Measurements from ENCODE around the gene CYP2F1. TPM values are rescaled to one million over a fixed set of nuclear protein-coding genes. Genes with fewer than 3 reads are reported as not detected.
"Not testable (repeated sequence)": the region's sequence is repeated elsewhere in the genome, so short reads cannot be mapped to it uniquely, and the experiment has no call there.

The CYP2F1 gene
- total RNA-seq, 4 donors from 2014 or later = not detected

- Histone ChIP-seq H3K27me3 (peaks cover 0 to 6% of the 10 kb centered on the region in 2 donors), H3K4me1 (no peaks in the 10 kb centered on the region), H3K9me3 (no peaks in the 10 kb centered on the region), H3K4me3 (no peak within 1 kb of the TSS), H3K27ac (no peak within 1 kb of the TSS), H3K36me3 (no peaks in the 10 kb centered on the region)
- TF ChIP-seq POLR2A (IDR thresholded peaks at IDR 0.05) (no peak), CTCF (IDR thresholded peaks at IDR 0.05) (no peak)
- no peak for DNase-seq
- intact Hi-C loops (cut with DNase I; ENCODE audit: low total_unique reads) = no loop called here
Observed at GRCh38 chr19:41088151-41088550, 26.1 kb upstream of the CYP2F1 start, which contains the start of gene CYP2A13. Gene CYP2A13 (plus strand): TSS chr19:41088451. CDS start chr19:41088472, 21 bp downstream.

GRCh38 chr19:41089959-41090358, 24.3 kb upstream of the CYP2F1 start:
- intact Hi-C loops (cut with DNase I; ENCODE audit: low total_unique reads) = no loop called here
- H3K27me3 ChIP-seq = peaks cover 0 to 6% of the 10 kb centered on the region in 2 donors

GRCh38 chr19:41095703-41096102, 18.5 kb upstream of the CYP2F1 start:
- H3K27me3 ChIP-seq = peaks cover 0 to 1% of the 10 kb centered on the region in 2 donors
- H3K9me3 ChIP-seq = no peaks in the 10 kb centered on the region
- intact Hi-C loops (cut with DNase I; ENCODE audit: low total_unique reads) = no loop called here
- TF ChIP-seq POLR2A (IDR thresholded peaks at IDR 0.05) = no peak
- no peaks in the 10 kb centered on the region for H3K4me1 ChIP-seq
- H3K4me3 ChIP-seq = no peak overlapping the region
- no peak overlapping the region for H3K27ac ChIP-seq
- no peaks in the 10 kb centered on the region for H3K36me3 ChIP-seq
- DNase-seq = no peak

More at GRCh38 chr19:41089959-41090358, 24.3 kb upstream of the CYP2F1 start:
- no peaks in the 10 kb centered on the region for H3K9me3 ChIP-seq
- no peak for DNase-seq
- H3K27ac ChIP-seq = no peak overlapping the region
- no peaks in the 10 kb centered on the region for H3K4me1 ChIP-seq
- no peaks in the 10 kb centered on the region for H3K36me3 ChIP-seq
- no peak overlapping the region for H3K4me3 ChIP-seq
- no peak for TF ChIP-seq CTCF (IDR thresholded peaks at IDR 0.05)
- no peak for TF ChIP-seq POLR2A (IDR thresholded peaks at IDR 0.05)

- intact Hi-C loops (cut with DNase I; ENCODE audit: low total_unique reads) = no loop called here
- H3K27me3 ChIP-seq = no peaks in the 10 kb centered on the region
- H3K4me1 ChIP-seq = no peaks in the 10 kb centered on the region
- no peak for DNase-seq
- H3K9me3 ChIP-seq = no peaks in the 10 kb centered on the region
- TF ChIP-seq CTCF (IDR thresholded peaks at IDR 0.05) (no peak), POLR2A (IDR thresholded peaks at IDR 0.05) (no peak)
- H3K4me3 ChIP-seq = no peak overlapping the region
- H3K27ac ChIP-seq = no peak overlapping the region
- no peaks in the 10 kb centered on the region for H3K36me3 ChIP-seq
Observed at GRCh38 chr19:41096353-41096752, 17.9 kb upstream of the CYP2F1 start.

- intact Hi-C loops (cut with DNase I; ENCODE audit: low total_unique reads) = no loop called here
- H3K4me3 ChIP-seq = no peak overlapping the region
- TF ChIP-seq POLR2A (IDR thresholded peaks at IDR 0.05) (no peak), CTCF (IDR thresholded peaks at IDR 0.05) (no peak)
- no peaks in the 10 kb centered on the region for H3K36me3 ChIP-seq
- H3K27me3 ChIP-seq = no peaks in the 10 kb centered on the region
- H3K9me3 ChIP-seq = no peaks in the 10 kb centered on the region
- H3K27ac ChIP-seq = no peak overlapping the region
- no peaks in the 10 kb centered on the region for H3K4me1 ChIP-seq
- no peak for DNase-seq
Observed at GRCh38 chr19:41097302-41097701, 16.9 kb upstream of the CYP2F1 start.

- Histone ChIP-seq H3K4me1 (no peaks in the 10 kb centered on the region), H3K27ac (no peak overlapping the region), H3K4me3 (no peak overlapping the region), H3K36me3 (no peaks in the 10 kb centered on the region), H3K9me3 (no peaks in the 10 kb centered on the region), H3K27me3 (no peaks in the 10 kb centered on the region)
- no peak for TF ChIP-seq POLR2A (IDR thresholded peaks at IDR 0.05)
- no peak for TF ChIP-seq CTCF (IDR thresholded peaks at IDR 0.05)
- DNase-seq = no peak
- intact Hi-C loops (cut with DNase I; ENCODE audit: low total_unique reads) = no loop called here
Observed at GRCh38 chr19:41098762-41099161, 15.5 kb upstream of the CYP2F1 start.

GRCh38 chr19:41102210-41102609, 12.0 kb upstream of the CYP2F1 start:
- H3K27ac ChIP-seq; H3K4me3 ChIP-seq; intact Hi-C loops (cut with DNase I; ENCODE audit: low total_unique reads); H3K36me3 ChIP-seq; H3K9me3 ChIP-seq; H3K27me3 ChIP-seq; H3K4me1 ChIP-seq; DNase-seq: not testable (repeated sequence)
